ENCODE data around the gene PCBP3.

DNA sequence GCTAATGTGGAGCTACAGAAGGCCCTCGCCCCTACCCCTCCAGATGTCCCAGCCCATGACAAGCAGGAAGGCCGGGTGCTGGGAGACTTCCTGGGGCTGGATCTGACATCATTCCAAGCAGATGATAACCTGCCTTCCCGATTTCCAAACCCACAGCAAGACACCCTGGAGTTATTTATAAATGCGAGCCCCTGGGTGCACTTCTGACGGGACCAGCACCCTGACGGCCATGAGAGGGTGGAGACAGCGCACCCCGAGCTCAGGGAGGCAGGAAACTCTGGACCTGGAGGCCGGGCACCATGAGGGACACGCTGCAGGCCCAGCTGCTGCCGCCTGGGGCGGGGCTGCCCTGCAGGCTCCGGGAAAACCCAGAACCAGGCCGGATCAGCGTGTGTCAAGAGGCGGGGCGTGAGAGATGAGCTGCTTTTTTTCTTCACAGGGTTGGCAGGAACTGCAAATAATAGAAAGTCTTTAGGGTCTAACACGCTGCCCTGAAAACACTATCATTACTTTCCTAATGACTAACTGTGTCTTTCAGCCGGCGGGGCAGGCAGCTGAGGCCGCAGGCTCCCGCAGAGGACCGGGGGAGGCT is 2.5 kb upstream of the PCBP3 start:
- TF ChIP-seq SP1 (IDR thresholded peaks at IDR 0.05) (no peak), GABPA (IDR thresholded peaks at IDR 0.05 in 1 of 2, conservative IDR thresholded peaks at IDR 0.05 in 1 of 2) (no peak), CTCF (IDR thresholded peaks at IDR 0.05; ENCODE audit: low read depth, low read length, missing input control) (no peak), TAF1 (conservative IDR thresholded peaks at IDR 0.05) (no peak), YY1 (IDR thresholded peaks at IDR 0.05) (no peak), ATF3 (IDR thresholded peaks at IDR 0.05) (no peak)
- TF ChIP-seq, protein P1, sequence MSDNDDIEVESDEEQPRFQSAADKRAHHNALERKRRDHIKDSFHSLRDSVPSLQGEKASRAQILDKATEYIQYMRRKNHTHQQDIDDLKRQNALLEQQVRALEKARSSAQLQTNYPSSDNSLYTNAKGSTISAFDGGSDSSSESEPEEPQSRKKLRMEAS (IDR thresholded peaks at IDR 0.05) = no peak
- TF ChIP-seq, protein P2, sequence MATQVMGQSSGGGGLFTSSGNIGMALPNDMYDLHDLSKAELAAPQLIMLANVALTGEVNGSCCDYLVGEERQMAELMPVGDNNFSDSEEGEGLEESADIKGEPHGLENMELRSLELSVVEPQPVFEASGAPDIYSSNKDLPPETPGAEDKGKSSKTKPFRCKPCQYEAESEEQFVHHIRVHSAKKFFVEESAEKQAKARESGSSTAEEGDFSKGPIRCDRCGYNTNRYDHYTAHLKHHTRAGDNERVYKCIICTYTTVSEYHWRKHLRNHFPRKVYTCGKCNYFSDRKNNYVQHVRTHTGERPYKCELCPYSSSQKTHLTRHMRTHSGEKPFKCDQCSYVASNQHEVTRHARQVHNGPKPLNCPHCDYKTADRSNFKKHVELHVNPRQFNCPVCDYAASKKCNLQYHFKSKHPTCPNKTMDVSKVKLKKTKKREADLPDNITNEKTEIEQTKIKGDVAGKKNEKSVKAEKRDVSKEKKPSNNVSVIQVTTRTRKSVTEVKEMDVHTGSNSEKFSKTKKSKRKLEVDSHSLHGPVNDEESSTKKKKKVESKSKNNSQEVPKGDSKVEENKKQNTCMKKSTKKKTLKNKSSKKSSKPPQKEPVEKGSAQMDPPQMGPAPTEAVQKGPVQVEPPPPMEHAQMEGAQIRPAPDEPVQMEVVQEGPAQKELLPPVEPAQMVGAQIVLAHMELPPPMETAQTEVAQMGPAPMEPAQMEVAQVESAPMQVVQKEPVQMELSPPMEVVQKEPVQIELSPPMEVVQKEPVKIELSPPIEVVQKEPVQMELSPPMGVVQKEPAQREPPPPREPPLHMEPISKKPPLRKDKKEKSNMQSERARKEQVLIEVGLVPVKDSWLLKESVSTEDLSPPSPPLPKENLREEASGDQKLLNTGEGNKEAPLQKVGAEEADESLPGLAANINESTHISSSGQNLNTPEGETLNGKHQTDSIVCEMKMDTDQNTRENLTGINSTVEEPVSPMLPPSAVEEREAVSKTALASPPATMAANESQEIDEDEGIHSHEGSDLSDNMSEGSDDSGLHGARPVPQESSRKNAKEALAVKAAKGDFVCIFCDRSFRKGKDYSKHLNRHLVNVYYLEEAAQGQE (IDR thresholded peaks at IDR 0.05) = no peak
- TF ChIP-seq, protein P3, sequence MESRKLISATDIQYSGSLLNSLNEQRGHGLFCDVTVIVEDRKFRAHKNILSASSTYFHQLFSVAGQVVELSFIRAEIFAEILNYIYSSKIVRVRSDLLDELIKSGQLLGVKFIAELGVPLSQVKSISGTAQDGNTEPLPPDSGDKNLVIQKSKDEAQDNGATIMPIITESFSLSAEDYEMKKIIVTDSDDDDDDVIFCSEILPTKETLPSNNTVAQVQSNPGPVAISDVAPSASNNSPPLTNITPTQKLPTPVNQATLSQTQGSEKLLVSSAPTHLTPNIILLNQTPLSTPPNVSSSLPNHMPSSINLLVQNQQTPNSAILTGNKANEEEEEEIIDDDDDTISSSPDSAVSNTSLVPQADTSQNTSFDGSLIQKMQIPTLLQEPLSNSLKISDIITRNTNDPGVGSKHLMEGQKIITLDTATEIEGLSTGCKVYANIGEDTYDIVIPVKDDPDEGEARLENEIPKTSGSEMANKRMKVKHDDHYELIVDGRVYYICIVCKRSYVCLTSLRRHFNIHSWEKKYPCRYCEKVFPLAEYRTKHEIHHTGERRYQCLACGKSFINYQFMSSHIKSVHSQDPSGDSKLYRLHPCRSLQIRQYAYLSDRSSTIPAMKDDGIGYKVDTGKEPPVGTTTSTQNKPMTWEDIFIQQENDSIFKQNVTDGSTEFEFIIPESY (IDR thresholded peaks at IDR 0.05) = no peak
